ENCODE data around the gene TPM2. TPM values are rescaled to one million over a fixed set of nuclear protein-coding genes. Genes with fewer than 3 reads are reported as not detected.

The TPM2 gene
- total and polyA plus RNA-seq, 10 of the 15 experiments (the other 5 are each of a cell fraction or from before 2014, with no cell fraction given) = 0.11 to 9.3 (median 1.1) TPM

DNA sequence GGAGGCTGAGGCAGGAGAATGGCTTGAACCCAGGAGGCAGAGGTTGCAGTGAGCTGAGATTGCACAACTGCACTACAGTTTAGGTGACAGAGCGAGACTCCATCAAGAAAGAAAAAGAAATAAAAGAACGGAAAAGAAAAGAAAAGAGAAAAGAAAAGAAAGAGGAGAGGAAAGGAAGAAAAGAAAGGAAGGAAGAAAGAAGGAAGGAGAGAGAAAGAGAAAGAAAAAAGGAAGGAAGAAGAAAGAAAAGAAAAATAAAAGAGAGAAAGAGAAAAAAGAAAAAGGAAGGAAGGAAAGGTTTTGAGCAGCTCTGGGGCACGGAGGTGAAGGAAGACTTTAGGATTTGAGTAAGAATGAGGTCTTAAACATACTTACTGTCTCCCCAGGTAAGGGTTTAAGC is 23.9 kb upstream of the TPM2 start:
- ChIA-PET POLR2A (interaction anchor here (1.0 kb wide), 1 partner anchor 48 kb away, joined by 3 read pairs; the partner anchor contains the start of gene ARHGEF39), RAD21 (ENCODE audit: unreplicated experiment) (no interaction called here), CTCF (interaction anchor here (0.7 to 5.1 kb wide), 5 partner anchors 16 to 67 kb away, joined by 3 to 30 read pairs (median 4); partner anchors contain the start of gene TLN1), SMC1A (ENCODE audit: uncharacterized antibody, unreplicated experiment) (interaction anchor here (1.0 to 2.7 kb wide), 4 partner anchors 14 to 53 kb away, joined by 4 to 10 read pairs (median 8); no protein-coding TSS in a partner anchor)
- DNase-seq (ENCODE audit: low read depth, low spot score) (no peak), FAIRE-seq (no peak), ATAC-seq (no peak)
- in situ Hi-C loops (cut with MboI) = no loop called here
- Histone ChIP-seq H3K4me3 (no peak overlapping the region), H3K27ac (ENCODE audit: control insufficient read depth, insufficient read depth) (no peak overlapping the region), H3K9ac (ENCODE audit: control insufficient read depth, insufficient read depth, low read length) (no peak overlapping the region), H3K4me1 (ENCODE audit: control insufficient read depth, insufficient read depth, low read length) (peaks cover 14% of the 10 kb centered on the region), H3K9me3 (replicated peaks; ENCODE audit: control insufficient read depth, insufficient read depth, low read length) (no peaks in the 10 kb centered on the region), H3K27me3 (replicated peaks in 1 of 2; ENCODE audit: control insufficient read depth in 2 of 2, insufficient read depth in 2 of 2, low read length in 1 of 2) (no peaks in the 10 kb centered on the region), H3K79me2 (ENCODE audit: control insufficient read depth, insufficient read depth, low read length) (no peaks in the 10 kb centered on the region), H4K20me1 (ENCODE audit: control insufficient read depth, insufficient read depth) (no peaks in the 10 kb centered on the region), H2AFZ (ENCODE audit: control insufficient read depth, low read depth, low read length) (no peak overlapping the region), H3K4me2 (ENCODE audit: control insufficient read depth, insufficient read depth) (no peak overlapping the region), H3K36me3 (ENCODE audit: control insufficient read depth in 2 of 2, insufficient read depth in 2 of 2, low read length in 1 of 2) (peaks cover 45 to 60% of the 10 kb centered on the region in 2 experiments)
- TF ChIP-seq BACH1 (IDR thresholded peaks at IDR 0.05; ENCODE audit: borderline replicate concordance) = no peak
- intact Hi-C loops (cut with micrococcal nuclease; ENCODE audit: unreplicated experiment) = no loop called here
- 91% methylated on average over 3 of the region's 3 CpGs for WGBS (ENCODE audit: insufficient coverage, insufficient replicate concordance, low lambda C conversion rate, missing lambda C conversion rate)
- BruUV-seq (replicated peaks) = no TSS peak

DNA sequence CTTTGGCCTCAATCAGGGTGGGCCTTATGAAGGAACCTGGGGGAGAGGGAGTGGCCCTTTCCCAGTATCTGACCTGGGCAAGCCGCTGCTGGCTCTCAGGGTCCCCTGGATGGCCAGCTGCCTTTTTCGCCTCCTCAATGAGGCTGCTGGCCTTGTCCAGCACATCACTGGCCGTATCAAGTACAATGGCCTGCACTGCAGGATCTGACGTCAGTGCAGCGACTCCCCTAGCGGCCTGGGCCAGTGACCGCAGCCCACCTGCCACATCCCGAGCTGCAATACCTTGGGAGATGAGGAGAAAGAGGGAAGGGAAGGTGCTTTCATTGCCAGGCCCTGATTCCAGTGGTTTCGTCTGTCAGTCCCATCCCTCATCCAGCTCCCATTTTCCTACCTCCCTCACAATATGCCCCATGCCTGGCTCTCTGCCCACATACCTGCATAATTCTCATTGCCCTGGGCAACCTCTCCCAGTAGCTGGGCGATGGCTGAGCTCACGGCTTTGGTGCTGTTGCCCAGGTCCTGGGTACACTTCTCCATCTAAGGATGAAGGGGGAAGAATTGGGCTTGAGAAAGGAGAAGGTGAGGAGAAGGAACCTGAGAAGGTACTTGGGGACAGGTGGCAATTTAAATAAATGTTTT is 23.2 kb upstream of the TPM2 start:
- ChIA-PET POLR2A (interaction anchor here (1.0 to 3.5 kb wide), 2 partner anchors 15 to 52 kb away, joined by 3 to 14 read pairs; no protein-coding TSS in a partner anchor), CTCF (interaction anchor here (0.7 to 5.8 kb wide), 12 partner anchors 10 to 77 kb away, joined by 3 to 39 read pairs (median 4); partner anchors contain the start of genes CREB3 and TLN1), RAD21 (ENCODE audit: unreplicated experiment) (interaction anchor here (1.0 to 1.4 kb wide), 2 partner anchors 15 to 47 kb away, joined by 3 to 4 read pairs; no protein-coding TSS in a partner anchor), SMC1A (ENCODE audit: uncharacterized antibody, unreplicated experiment) (interaction anchor here (2.3 to 2.7 kb wide), 2 partner anchors 15 to 17 kb away, joined by 7 to 10 read pairs; no protein-coding TSS in a partner anchor)
- no peak for TF ChIP-seq SMAD5 (IDR thresholded peaks at IDR 0.05; ENCODE audit: low read depth)
- no peak for TF ChIP-seq WRNIP1 (IDR thresholded peaks at IDR 0.05; ENCODE audit: borderline replicate concordance, low read depth, low read length)
- no peak for TF ChIP-seq SMC3 (IDR thresholded peaks at IDR 0.05; ENCODE audit: borderline replicate concordance, low read length)
- H3K4me1 ChIP-seq (ENCODE audit: control insufficient read depth, insufficient read depth, low read length) = peaks cover 14% of the 10 kb centered on the region
- no peak for DNase-seq (ENCODE audit: low read depth, low spot score)
- no peak overlapping the region for H3K27ac ChIP-seq (ENCODE audit: control insufficient read depth, insufficient read depth)
- FAIRE-seq = no peak
- intact Hi-C loops (cut with micrococcal nuclease; ENCODE audit: unreplicated experiment) (no loop called here), in situ Hi-C loops (cut with MboI) (no loop called here)
- BruUV-seq (replicated peaks) = no TSS peak
- no peaks in the 10 kb centered on the region for H3K27me3 ChIP-seq (replicated peaks in 1 of 2; ENCODE audit: control insufficient read depth in 2 of 2, insufficient read depth in 2 of 2, low read length in 1 of 2)
- no peak overlapping the region for H3K4me3 ChIP-seq
- H3K9ac ChIP-seq (ENCODE audit: control insufficient read depth, insufficient read depth, low read length) = no peak overlapping the region
- H3K36me3 ChIP-seq (ENCODE audit: control insufficient read depth in 2 of 2, insufficient read depth in 2 of 2, low read length in 1 of 2) = peaks cover 46 to 55% of the 10 kb centered on the region in 2 experiments
- ATAC-seq = no peak
- no peaks in the 10 kb centered on the region for H4K20me1 ChIP-seq (ENCODE audit: control insufficient read depth, insufficient read depth)
- no peak overlapping the region for H2AFZ ChIP-seq (ENCODE audit: control insufficient read depth, low read depth, low read length)
- H3K79me2 ChIP-seq (ENCODE audit: control insufficient read depth, insufficient read depth, low read length) = no peaks in the 10 kb centered on the region
- WGBS (ENCODE audit: insufficient coverage, insufficient replicate concordance, low lambda C conversion rate, missing lambda C conversion rate) = 99% methylated on average over 11 of the region's 11 CpGs
- no peaks in the 10 kb centered on the region for H3K9me3 ChIP-seq (replicated peaks; ENCODE audit: control insufficient read depth, insufficient read depth, low read length)
- H3K4me2 ChIP-seq (ENCODE audit: control insufficient read depth, insufficient read depth) = no peak overlapping the region
